HepG2 (cell line): ENCODE measurements around the gene CNTD1. TPM values are rescaled to one million over a fixed set of nuclear protein-coding genes. Genes with fewer than 3 reads are reported as not detected.

Experiments
- CEBPZ ChIP-seq: IDR thresholded peaks from 2 replicates; pipeline ENCODE4 v1.6.1; 2012; ENCODE audit warnings: low read length, improper control_type of control experiment
- CHD4 ChIP-seq: fragments of 200-600 bp; sonication (generic); IDR thresholded peaks from 2 replicates; pipeline ENCODE4 v1.7.0; 2017; ENCODE audit warnings: mild to moderate bottlenecking, low read length, borderline replicate concordance
- DBP ChIP-seq: sonication (generic); formaldehyde crosslinking; IDR thresholded peaks from 2 replicates; pipeline ENCODE4 v1.4.0; 2020; ENCODE audit warnings: missing genetic modification reagents; ENCODE audit errors: not compliant biosample characterization
- ERF ChIP-seq: IDR thresholded peaks from 2 replicates; pipeline ENCODE4 v1.6.1; 2018; ENCODE audit warnings: missing biosample characterization, missing genetic modification reagents
- HNF4A ChIP-seq: sonication (generic); formaldehyde crosslinking; IDR thresholded peaks from 2 replicates; pipeline ENCODE4 v1.4.0; 2020; ENCODE audit warnings: missing genetic modification reagents
- HOMEZ ChIP-seq: IDR thresholded peaks from 2 replicates; pipeline ENCODE4 v1.6.1; 2016; ENCODE audit warnings: low read depth
- HOXA9 ChIP-seq: sonication (generic); formaldehyde crosslinking; IDR thresholded peaks from 2 replicates; pipeline ENCODE4 v1.8.1; 2022; ENCODE audit warnings: missing genetic modification reagents, mild to moderate bottlenecking, moderate library complexity, borderline replicate concordance
- ISL2 ChIP-seq: sonication (generic); formaldehyde crosslinking; IDR thresholded peaks from 2 replicates; pipeline ENCODE4 v1.5.0; 2020; ENCODE audit warnings: missing genetic modification reagents
- PRPF4 ChIP-seq: fragments of 200-400 bp; formaldehyde crosslinking; IDR thresholded peaks from 2 replicates; pipeline ENCODE4 v1.6.1; 2016; ENCODE audit warnings: low read length, low read depth; ENCODE audit not compliant: poor library complexity, severe bottlenecking
- RAD51 ChIP-seq: fragments of 450-650 bp; IDR thresholded peaks from 2 replicates; pipeline ENCODE4 v1.6.1; 2016; ENCODE audit warnings: borderline replicate concordance
- SP1 ChIP-seq, 2 experiments: fragments of 450-650 bp in 1 of 2; sonication (generic) in 1 of 2; formaldehyde crosslinking in 1 of 2; IDR thresholded peaks; 2 replicates each; pipeline versions ENCODE4 v1.4.0 to v1.6.1; 2016 to 2020; ENCODE audit warnings: missing genetic modification reagents in 1 of 2
- TAF1 ChIP-seq: sonication (generic); formaldehyde crosslinking; IDR thresholded peaks from 2 replicates; pipeline ENCODE4 v1.4.0; 2020; ENCODE audit warnings: missing genetic modification reagents
- ZFAT ChIP-seq: sonication (generic); formaldehyde crosslinking; conservative IDR thresholded peaks from 2 replicates; pipeline ENCODE4 v1.8.1; 2023; ENCODE audit warnings: missing genetic modification reagents, inconsistent platforms
- ZNF121 ChIP-seq: sonication (generic); formaldehyde crosslinking; IDR thresholded peaks from 2 replicates; pipeline ENCODE4 v1.5.0; 2020; ENCODE audit warnings: mild to moderate bottlenecking, missing genetic modification reagents
- ZNF44 ChIP-seq: sonication (generic); formaldehyde crosslinking; IDR thresholded peaks from 2 replicates; pipeline ENCODE4 v1.5.1; 2020; ENCODE audit warnings: mild to moderate bottlenecking, missing genetic modification reagents
- ZNF468 ChIP-seq: sonication (generic); formaldehyde crosslinking; IDR thresholded peaks from 2 replicates; pipeline ENCODE4 v1.8.0; 2022; ENCODE audit warnings: mild to moderate bottlenecking, moderate library complexity, missing genetic modification reagents
- ZNF558 ChIP-seq: sonication (generic); formaldehyde crosslinking; IDR thresholded peaks from 2 replicates; pipeline ENCODE4 v1.9.0; 2022; ENCODE audit warnings: mild to moderate bottlenecking, missing genetic modification reagents, borderline replicate concordance
- ZNF562 ChIP-seq: sonication (generic); formaldehyde crosslinking; IDR thresholded peaks from 2 replicates; pipeline ENCODE4 v1.8.0; 2022; ENCODE audit warnings: missing genetic modification reagents, borderline replicate concordance
- ZNF615 ChIP-seq: sonication (generic); formaldehyde crosslinking; IDR thresholded peaks from 2 replicates; pipeline ENCODE4 v1.5.0; 2020; ENCODE audit warnings: mild to moderate bottlenecking, missing genetic modification reagents, borderline replicate concordance
- ZNF75D ChIP-seq: sonication (generic); formaldehyde crosslinking; IDR thresholded peaks from 2 replicates; pipeline ENCODE4 v1.8.1; 2023; ENCODE audit warnings: missing genetic modification reagents, mild to moderate bottlenecking, borderline replicate concordance
- ZNF792 ChIP-seq: IDR thresholded peaks from 2 replicates; pipeline ENCODE4 v1.6.1; 2016
- ZNF883 ChIP-seq: sonication (generic); formaldehyde crosslinking; IDR thresholded peaks from 2 replicates; pipeline ENCODE4 v1.5.1; 2020; ENCODE audit warnings: mild to moderate bottlenecking, missing genetic modification reagents; ENCODE audit errors: not compliant biosample characterization
- polyA plus RNA-seq, 8 experiments: library from polyadenylated mRNA; depleted of rRNA in 3 of 8; stranded (reverse) in 7 of 8; unstranded in 1 of 8; fragments of >200 nt; fragmentation: Illumina TruSeq in 4 of 8; extraction: Trizol in 4 of 8; gene quantifications; 2 replicates each; pipeline versions ENCODE4 v1.2.1 to v1.2.3, GENCODE V29; 2011 to 2016; ENCODE audit warnings: low read depth in 4 of 8, missing spikeins in 1 of 8, mixed read lengths in 1 of 8; ENCODE audit not compliant: insufficient read depth in 1 of 8
- total RNA-seq, 5 experiments: library from RNA; depleted of rRNA; stranded (reverse); fragments of >200 nt; fragmentation: Illumina TruSeq; extraction: Trizol; gene quantifications; 2 replicates each; pipeline ENCODE4 v1.2.3, GENCODE V29; 2016; ENCODE audit warnings: low read depth in 1 of 5
- TF ChIP-seq, protein P1 (sequence below): fragments of 450-650 bp; IDR thresholded peaks from 2 replicates; pipeline ENCODE4 v1.6.1; 2016

CNTD1 gene
- total and polyA plus RNA-seq, 2 of the 13 experiments (the other 11 are each of a cell fraction or from before 2014, with no cell fraction given): 0.11 to 0.15 TPM

DNA sequence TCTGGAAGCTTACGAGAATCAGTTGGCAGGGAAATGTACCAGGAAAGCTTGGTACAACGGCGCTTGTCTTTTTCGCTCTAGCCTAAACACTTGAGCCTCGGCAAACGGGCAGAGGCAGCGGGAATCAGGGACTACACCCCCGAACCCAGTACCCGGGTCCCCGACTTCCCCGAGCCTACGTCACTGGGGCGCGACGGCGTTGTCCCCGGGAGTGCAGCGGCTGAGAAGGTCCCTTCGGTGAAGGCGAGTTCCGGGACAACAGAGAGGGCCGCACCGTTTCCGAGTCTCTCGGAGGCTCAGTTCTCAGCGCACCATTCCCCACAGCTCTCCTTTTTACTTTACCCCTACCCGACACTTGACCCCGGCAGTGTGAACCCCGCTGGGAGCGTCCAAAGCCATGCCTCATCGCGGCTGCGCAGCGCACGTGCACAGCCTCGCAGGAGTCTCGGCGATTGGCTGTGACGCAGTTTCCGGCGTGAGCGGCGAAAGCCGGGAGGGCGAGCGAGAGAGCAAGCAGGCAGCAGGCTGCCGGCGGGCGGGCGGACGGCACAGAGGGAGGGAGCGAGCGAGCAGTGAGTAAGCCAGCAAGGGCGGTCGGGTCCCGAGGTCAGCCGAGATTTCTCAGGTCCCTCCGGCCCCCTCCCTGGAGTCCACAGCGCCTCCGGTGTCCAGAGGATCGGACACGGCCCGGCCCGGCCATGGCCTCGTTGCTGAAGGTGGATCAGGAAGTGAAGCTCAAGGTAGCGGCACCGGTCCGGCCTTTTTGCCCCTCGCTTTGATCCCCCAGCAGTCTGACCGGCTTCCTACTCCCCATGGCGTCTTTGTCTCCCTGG, 34.5 kb downstream of the CNTD1 start, which contains the start of gene PSME3 (continued):
- no peak; the same call in 1 of the 2 replicates for TF ChIP-seq CHD4
- TF ChIP-seq ZFAT (CRISPR knock-in tag): 0 out of 2 replicates have a peak, but pooled peaks have one; percentile 60
- peak; percentile 93 for TF ChIP-seq ERF (CRISPR knock-in tag)
- TF ChIP-seq TAF1 (CRISPR knock-in tag): peak; percentile 95
- peak; percentile 91 for TF ChIP-seq ZNF44 (CRISPR knock-in tag)
- peak; percentile 55; the same call in 1 of the 2 replicates for TF ChIP-seq ZNF121 (CRISPR knock-in tag)
- no peak; the same call in 1 of the 2 replicates for TF ChIP-seq ZNF792 (CRISPR knock-in tag)
- TF ChIP-seq PRPF4: no peak
- TF ChIP-seq HOMEZ (CRISPR knock-in tag): no peak; the same call in 1 of the 2 replicates
- TF ChIP-seq ISL2 (CRISPR knock-in tag): peak; percentile 76
- TF ChIP-seq CEBPZ: no peak
- TF ChIP-seq ZNF615 (CRISPR knock-in tag): peak; percentile 88; the same call in 1 of the 2 replicates
- no peak for TF ChIP-seq ZNF562 (CRISPR knock-in tag)
- TF ChIP-seq HNF4A (CRISPR knock-in tag): peak; percentile 17
- TF ChIP-seq, protein P1, sequence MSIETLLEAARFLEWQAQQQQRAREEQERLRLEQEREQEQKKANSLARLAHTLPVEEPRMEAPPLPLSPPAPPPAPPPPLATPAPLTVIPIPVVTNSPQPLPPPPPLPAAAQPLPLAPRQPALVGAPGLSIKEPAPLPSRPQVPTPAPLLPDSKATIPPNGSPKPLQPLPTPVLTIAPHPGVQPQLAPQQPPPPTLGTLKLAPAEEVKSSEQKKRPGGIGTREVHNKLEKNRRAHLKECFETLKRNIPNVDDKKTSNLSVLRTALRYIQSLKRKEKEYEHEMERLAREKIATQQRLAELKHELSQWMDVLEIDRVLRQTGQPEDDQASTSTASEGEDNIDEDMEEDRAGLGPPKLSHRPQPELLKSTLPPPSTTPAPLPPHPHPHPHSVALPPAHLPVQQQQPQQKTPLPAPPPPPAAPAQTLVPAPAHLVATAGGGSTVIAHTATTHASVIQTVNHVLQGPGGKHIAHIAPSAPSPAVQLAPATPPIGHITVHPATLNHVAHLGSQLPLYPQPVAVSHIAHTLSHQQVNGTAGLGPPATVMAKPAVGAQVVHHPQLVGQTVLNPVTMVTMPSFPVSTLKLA: peak; percentile 95
- TF ChIP-seq SP1 (IDR thresholded peaks at IDR 0.05): no peak
- peak; percentile 58 for TF ChIP-seq SP1 (CRISPR knock-in tag; IDR thresholded peaks at IDR 0.05)
- TF ChIP-seq DBP (CRISPR knock-in tag): peak; percentile 75
- TF ChIP-seq ZNF883 (CRISPR knock-in tag): peak; percentile 99
- TF ChIP-seq ZNF468 (CRISPR knock-in tag): no peak
- 0 out of 2 replicates have a peak, but pooled peaks have one; percentile 22 for TF ChIP-seq RAD51
- TF ChIP-seq ZNF558 (CRISPR knock-in tag): no peak; the same call in 1 of the 2 replicates
- no peak for TF ChIP-seq ZNF75D (CRISPR knock-in tag)
- no peak; the same call in 1 of the 2 replicates for TF ChIP-seq HOXA9 (CRISPR knock-in tag)
